PFSK-1 (cell line): ENCODE measurements around the gene OVCA2.

Source experiments
- POLR2AphosphoS5 ChIP-seq: IDR thresholded peaks from 2 replicates; pipeline ENCODE4 v1.6.1; 2012; ENCODE audit warnings: low read depth, mild to moderate bottlenecking, control low read depth, low read length, moderate library complexity
- SIN3A ChIP-seq: IDR thresholded peaks from 2 replicates; pipeline ENCODE4 v1.6.1; 2012; ENCODE audit warnings: mild to moderate bottlenecking, low read length, moderate library complexity, borderline replicate concordance; ENCODE audit not compliant: insufficient read depth
- TF ChIP-seq, protein P1 (sequence below), 2 experiments: IDR thresholded peaks; 2 replicates each; pipeline versions ENCODE4 v1.6.1 to v1.8.0; 2011 to 2012; ENCODE audit warnings: low read depth in 2 of 2, low read length in 2 of 2, control low read depth in 1 of 2, inconsistent platforms in 1 of 2, mild to moderate bottlenecking in 1 of 2, moderate library complexity in 1 of 2; ENCODE audit not compliant: insufficient read depth in 1 of 2

DNA sequence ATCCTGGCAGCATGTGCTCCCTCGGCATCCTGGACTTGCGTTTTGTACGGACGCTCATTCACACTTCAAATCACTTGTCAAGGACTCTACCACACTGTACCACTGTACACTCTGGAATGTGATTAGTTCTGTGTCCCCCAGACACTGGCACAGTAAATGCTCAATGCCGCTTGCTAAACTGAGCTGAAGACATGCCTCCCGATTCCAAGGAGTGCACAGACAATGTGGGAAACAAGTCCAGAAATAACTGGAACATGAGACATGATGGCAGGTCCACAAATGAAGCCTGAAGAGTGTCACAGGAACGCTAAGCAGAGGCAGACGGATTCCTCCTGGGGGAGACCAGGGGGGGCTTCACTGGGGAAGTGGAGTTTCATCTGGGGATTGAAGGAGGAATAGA, 35.2 kb downstream of the OVCA2 start:
- TF ChIP-seq, protein P1, sequence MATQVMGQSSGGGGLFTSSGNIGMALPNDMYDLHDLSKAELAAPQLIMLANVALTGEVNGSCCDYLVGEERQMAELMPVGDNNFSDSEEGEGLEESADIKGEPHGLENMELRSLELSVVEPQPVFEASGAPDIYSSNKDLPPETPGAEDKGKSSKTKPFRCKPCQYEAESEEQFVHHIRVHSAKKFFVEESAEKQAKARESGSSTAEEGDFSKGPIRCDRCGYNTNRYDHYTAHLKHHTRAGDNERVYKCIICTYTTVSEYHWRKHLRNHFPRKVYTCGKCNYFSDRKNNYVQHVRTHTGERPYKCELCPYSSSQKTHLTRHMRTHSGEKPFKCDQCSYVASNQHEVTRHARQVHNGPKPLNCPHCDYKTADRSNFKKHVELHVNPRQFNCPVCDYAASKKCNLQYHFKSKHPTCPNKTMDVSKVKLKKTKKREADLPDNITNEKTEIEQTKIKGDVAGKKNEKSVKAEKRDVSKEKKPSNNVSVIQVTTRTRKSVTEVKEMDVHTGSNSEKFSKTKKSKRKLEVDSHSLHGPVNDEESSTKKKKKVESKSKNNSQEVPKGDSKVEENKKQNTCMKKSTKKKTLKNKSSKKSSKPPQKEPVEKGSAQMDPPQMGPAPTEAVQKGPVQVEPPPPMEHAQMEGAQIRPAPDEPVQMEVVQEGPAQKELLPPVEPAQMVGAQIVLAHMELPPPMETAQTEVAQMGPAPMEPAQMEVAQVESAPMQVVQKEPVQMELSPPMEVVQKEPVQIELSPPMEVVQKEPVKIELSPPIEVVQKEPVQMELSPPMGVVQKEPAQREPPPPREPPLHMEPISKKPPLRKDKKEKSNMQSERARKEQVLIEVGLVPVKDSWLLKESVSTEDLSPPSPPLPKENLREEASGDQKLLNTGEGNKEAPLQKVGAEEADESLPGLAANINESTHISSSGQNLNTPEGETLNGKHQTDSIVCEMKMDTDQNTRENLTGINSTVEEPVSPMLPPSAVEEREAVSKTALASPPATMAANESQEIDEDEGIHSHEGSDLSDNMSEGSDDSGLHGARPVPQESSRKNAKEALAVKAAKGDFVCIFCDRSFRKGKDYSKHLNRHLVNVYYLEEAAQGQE (IDR thresholded peaks at IDR 0.05; ENCODE audit: insufficient read depth in 1 of 2, low read depth in 2 of 2, low read length in 2 of 2), result no peak
- TF ChIP-seq POLR2AphosphoS5 (no peak), SIN3A (no peak)
